Measurements from ENCODE around the gene GTF3C4.
A peak's percentile ranks its signal among the peaks of the same experiment; 100 is the strongest.

GTF3C4 gene, protein sequence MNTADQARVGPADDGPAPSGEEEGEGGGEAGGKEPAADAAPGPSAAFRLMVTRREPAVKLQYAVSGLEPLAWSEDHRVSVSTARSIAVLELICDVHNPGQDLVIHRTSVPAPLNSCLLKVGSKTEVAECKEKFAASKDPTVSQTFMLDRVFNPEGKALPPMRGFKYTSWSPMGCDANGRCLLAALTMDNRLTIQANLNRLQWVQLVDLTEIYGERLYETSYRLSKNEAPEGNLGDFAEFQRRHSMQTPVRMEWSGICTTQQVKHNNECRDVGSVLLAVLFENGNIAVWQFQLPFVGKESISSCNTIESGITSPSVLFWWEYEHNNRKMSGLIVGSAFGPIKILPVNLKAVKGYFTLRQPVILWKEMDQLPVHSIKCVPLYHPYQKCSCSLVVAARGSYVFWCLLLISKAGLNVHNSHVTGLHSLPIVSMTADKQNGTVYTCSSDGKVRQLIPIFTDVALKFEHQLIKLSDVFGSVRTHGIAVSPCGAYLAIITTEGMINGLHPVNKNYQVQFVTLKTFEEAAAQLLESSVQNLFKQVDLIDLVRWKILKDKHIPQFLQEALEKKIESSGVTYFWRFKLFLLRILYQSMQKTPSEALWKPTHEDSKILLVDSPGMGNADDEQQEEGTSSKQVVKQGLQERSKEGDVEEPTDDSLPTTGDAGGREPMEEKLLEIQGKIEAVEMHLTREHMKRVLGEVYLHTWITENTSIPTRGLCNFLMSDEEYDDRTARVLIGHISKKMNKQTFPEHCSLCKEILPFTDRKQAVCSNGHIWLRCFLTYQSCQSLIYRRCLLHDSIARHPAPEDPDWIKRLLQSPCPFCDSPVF

DNA sequence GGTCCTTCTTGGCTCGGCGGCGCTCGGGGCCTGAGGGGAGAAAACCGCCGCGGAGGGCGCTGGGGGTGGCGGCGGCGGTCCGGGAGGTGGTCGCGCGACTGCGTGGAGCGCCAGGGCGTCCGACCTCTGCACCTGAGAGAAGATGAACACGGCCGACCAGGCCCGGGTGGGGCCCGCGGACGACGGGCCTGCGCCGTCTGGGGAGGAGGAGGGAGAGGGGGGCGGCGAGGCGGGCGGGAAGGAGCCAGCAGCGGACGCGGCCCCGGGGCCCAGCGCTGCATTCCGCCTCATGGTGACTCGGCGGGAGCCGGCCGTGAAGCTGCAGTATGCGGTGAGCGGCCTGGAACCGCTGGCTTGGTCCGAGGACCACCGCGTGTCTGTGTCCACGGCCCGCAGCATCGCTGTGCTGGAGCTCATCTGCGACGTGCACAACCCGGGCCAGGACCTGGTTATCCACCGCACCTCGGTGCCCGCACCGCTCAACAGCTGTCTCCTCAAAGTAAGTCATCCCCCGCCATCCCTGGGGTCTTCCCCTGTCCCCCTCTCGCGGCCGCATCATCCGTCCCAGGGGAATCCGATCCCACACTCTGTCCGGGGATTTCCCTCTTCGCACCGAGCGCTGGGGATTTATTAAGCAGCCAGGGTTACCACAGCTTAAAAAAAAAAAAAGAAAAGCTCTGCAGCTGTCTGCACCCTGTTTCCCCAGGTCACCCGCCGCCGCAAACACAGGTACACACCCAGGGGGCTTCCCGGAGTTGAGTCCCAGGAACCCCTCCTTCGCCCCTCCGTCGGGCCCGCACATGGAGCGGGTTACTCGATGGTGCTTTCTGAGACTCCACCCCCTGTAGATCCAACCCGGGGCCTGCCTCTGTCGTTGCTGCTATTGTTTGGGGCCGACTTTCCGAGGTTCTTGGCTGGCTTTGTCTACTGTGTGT lies at the start of gene GTF3C4:
Gene GTF3C4, plus strand, starts transcription at position 8 of the 935 bp plus-strand sequence. Its CDS starts 135 bp downstream, at position 143.
- peak; percentile 40 for DNase-seq

GRCh38 chr9:132622159-132622558 lies 48.1 kb upstream of the GTF3C4 start:
- no peak for DNase-seq

DNA sequence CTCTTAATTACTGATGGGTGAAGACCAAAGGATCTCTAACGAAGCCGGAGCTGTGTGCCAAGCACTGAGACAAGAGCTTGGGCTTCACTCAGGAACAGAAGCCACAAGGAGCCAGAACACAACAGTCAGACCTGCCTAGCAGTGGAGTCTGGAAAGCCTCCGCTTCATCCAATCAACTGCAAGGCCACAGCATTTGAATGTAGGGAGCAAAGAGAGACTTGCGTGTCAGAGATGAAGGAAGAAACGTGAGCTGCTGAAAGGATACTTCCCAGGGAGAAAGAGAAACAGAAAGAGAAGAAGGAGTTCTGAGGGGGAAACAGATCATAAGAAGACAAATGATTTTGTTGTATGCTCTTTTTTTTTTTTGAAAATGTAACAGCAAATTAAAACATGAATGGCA lies 44.0 kb upstream of the GTF3C4 start:
- no peak for DNase-seq

GRCh38 chr9:132627106-132627505 lies 43.2 kb upstream of the GTF3C4 start:
- no peak for DNase-seq

GRCh38 chr9:132627594-132627993 lies 42.7 kb upstream of the GTF3C4 start:
- no peak for DNase-seq

DNA sequence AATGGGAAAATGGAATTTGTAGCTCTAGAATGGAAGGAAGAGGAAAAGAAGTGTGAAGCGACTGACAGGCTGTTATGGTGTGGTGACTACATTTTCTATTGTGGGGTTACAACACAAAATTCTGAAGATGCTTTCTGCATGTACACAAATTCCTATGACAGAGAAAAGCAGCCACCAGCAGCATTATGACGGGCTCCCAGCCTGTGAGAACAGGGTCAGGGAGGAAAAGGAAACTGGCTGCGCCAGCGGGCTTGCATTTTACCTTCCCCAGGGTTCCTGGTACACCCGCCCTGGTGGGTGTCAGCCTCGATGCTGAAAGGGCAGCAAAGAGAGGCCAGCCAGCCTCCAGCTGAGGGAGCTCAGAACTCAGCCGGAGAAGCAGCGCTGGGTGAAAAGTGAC lies 41.5 kb upstream of the GTF3C4 start:
- no peak for DNase-seq

DNA sequence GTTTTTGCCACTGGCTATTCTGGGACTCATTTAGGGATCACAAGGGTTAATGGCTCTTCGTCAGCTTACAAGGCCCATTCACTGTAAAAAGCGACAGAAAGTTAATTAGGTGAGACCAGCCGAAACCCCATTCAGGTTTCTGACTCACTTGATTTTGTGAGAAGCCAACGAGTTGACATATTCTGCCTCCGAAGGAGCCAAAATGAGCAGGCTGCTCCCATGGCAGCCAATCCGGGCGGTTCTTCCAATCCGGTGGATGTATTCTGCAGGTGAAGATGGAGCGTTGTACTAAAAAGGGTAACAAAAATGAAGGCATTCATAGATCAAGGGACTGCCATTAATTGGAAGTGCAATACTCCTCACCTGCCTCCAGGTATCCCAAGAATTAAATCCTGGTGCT lies 40.1 kb upstream of the GTF3C4 start:
- DNase-seq = no peak

- DNase-seq = no peak
Observed at GRCh38 chr9:132630811-132631210, 39.5 kb upstream of the GTF3C4 start.

- no peak for DNase-seq
Observed at GRCh38 chr9:132631280-132631679, 39.0 kb upstream of the GTF3C4 start.

- DNase-seq = no peak
Observed at GRCh38 chr9:132631685-132632084, 38.6 kb upstream of the GTF3C4 start.

DNA sequence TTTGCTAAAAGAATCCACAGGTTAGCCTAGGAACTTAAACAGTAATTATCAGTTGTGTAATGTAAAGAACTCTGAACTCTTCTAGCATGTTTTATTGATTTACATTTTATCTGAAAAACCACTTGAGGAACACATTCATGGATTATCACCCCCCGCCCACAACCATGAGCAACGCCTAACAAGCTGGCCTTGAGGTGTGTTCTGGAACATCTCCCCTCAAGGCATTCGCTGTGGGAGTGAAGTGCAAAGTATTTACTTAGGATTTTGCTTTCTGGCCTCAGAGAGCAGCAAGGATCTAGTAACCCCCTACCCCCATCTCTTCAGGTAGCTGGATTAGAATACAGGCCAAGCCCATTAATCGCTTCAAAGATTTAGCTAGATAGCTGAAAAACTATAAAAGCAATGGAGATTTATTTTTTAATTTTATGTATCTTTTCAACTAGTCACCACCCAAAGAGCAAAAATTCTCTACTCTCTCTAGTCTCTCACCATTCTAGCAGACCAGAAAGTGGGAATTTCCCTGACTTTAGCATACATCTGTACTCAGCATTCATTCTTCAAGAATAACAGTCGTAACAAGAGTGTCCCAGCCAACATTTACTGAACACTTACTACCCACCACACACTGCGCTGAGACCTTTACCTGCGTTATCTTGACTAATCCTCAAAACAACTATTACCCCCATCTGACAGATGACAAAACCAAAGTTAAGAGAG lies 37.7 kb upstream of the GTF3C4 start:
- no peak for DNase-seq

DNA sequence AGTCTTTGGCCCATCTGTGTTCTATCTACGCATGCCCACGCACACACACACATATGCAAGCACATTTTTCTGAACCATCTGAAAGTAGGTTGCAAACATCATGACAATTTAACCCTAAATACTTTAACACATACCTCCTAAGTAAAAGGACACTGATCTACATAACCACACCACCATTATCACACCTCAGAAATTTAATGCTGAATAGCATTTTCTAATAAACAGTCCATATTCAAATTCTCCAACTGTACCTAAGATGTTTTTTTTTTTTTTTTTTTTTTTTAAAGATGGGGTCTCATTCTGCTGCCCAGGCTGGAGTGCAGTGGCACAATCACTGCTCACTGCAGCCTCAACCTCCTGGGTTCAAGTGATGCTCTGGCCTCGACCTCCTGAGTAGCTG lies 35.9 kb upstream of the GTF3C4 start:
- DNase-seq = no peak

- DNase-seq = peak; percentile 88
Observed at GRCh38 chr9:132637351-132637750, 32.9 kb upstream of the GTF3C4 start.

DNA sequence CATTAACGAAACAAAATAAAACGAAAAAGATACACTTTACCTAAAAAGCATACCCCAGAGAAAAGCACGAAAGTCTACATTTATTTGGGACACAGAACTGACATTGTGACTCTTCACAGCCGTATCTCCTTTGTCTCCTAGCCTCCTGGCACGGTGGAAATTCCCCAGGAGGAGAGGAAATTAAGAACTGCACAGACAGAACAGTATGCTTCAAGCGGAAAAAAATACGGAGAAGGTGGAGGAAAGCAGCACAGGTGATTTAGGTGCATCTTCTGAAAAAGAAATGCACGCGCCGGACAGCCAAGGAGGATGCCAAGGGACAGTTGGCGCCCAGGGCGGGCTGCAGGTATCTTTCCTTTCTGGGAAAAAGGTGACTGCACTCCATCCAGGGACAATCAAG lies 32.5 kb upstream of the GTF3C4 start:
- no peak for DNase-seq

- DNase-seq = no peak
Observed at GRCh38 chr9:132638240-132638639, 32.0 kb upstream of the GTF3C4 start.

DNA sequence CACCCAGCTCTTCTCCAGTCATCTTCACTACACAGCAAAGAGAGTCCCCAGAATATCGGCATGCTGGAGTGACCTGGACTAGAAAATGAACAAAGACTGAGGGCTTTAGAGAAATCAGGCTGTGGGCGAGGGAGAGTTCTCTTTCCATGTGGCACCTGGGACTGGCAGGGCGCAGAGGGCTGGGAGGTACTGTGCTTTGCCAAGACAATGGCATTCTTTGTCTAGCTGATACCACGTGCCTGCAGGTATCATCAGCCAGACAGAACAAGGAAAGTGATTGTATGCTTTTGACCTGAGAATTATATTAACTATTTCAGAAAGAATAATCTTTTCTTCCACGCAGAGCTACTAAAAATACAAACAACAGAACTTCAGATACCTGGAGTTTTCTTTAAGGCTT lies 30.9 kb upstream of the GTF3C4 start:
- DNase-seq = no peak

DNA sequence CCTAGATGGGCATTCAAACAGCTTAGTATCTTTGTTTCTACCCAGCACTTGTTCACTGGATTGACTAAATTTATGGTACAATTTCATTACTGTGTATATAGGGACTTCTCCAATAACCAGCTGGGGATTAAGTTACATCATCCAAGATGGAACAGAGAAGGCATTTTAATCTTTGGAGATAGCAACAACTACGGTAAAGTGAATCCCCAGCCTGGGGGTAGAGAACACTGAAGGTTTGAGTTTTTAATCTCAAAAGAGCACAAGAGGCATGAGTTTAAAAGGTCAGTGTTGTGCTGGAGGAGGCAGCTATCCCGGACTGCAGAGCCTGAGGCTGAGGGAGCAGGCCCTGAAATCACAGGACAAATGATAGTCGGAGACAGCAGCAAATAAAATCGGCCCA lies 29.0 kb upstream of the GTF3C4 start:
- DNase-seq = no peak

DNA sequence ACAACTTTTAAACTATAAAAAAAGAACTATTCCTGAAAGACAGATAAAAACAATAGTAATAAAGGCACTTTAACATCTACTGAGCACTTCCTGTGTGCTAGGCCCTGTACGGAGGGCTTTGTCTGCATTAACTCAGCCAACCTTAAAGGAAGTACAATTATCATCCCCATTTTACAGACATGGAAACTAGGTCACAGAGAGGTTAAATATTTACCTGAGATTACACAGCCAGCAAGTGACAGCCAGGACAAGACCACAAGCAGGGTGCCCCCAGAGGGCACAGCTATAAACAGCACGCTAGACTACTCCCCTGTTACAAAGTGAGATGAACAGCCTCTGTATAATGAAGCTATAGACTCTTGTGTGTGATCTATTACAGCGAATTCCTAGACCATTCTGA lies 26.0 kb upstream of the GTF3C4 start:
- DNase-seq = no peak

GRCh38 chr9:132645306-132645705 lies 25.0 kb upstream of the GTF3C4 start:
- DNase-seq = no peak

DNA sequence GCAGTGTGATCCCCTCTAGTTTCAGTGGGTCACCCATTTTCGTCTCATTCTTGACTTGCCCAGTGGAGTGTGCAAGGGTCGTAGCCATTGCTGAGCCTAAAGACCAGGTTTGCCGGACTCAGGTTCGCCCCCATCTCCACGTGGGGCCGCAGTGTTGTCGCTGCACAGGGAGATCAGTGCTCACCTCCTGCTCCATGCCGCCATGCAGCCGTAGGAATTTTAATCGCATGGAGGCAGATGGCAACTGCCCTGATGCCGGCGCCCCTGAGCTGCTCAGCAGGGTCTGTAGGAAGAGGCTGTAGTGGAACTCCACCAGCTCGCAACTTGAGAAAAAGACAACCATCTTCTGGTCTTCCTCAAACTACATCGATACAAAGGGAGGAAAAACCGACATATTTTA lies 24.6 kb upstream of the GTF3C4 start:
- DNase-seq = no peak

DNA sequence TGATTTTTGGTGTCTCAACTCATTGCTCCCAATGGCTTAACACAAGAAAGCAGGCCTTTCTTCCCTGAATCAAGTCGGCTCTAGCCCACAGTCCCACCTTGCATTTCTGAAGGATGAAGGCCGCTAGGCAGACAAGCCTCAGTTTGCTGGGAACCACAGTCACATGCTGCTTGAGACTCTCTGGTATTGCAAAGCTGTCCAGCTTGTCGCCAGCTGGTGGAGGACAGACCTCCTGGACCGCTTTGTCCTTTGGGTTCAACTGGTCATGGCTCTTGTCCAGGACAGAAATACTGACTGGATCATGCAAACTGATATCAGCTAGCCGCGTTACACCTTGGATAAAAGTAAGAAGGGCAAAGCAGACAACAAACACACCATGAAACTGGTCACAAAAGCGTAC lies 23.5 kb upstream of the GTF3C4 start:
- no peak for DNase-seq

DNA sequence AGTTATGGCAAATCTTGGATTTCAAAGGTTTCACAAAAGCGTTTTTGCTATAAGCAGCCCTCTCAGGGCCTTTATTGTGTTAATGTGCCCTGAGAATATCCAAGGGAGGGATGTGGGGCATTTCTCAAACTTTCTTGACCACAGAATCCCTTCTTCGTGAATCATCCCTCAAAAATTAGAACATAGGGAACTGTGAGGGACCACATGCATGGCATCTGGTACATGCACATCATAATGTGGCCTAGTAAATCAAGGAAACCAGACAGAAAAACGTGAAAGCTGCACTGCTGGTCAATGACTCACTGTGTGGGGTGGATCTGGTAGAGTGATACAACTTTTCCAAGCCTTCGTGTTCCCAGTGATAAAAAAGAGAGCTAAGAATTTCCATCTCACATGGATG lies 22.9 kb upstream of the GTF3C4 start:
- no peak for DNase-seq
